Fibroblast of mammary gland (primary cell): ENCODE data around the gene ADGRB3.

Source experiments
- DNase-seq: peaks from one replicate; pipeline ENCODE4 v3.0.0-alpha.2; 2010; ENCODE audit warnings: low read depth
- H3K4me3 ChIP-seq: 2 replicates; pipeline ENCODE4 v1.5.1; 2011; ENCODE audit warnings: low read depth, mild to moderate bottlenecking, low read length, moderate library complexity; ENCODE audit not compliant: control insufficient read depth
- CTCF ChIP-seq: conservative IDR thresholded peaks from 2 replicates; pipeline ENCODE4 v1.5.1; 2011; ENCODE audit warnings: low read depth, low read length, inconsistent platforms; ENCODE audit not compliant: control insufficient read depth, insufficient read depth

Gene ADGRB3

GRCh38 chr6:68641172-68641571 is 6.1 kb downstream of the ADGRB3 start:
- no peak for DNase-seq
- no peak for TF ChIP-seq CTCF
- no peak overlapping the region for H3K4me3 ChIP-seq

GRCh38 chr6:68642081-68642480 is 7.0 kb downstream of the ADGRB3 start:
- no peak overlapping the region for H3K4me3 ChIP-seq
- no peak for DNase-seq
- no peak for TF ChIP-seq CTCF

GRCh38 chr6:68642977-68643376 is 7.9 kb downstream of the ADGRB3 start:
- no peak for TF ChIP-seq CTCF
- no peak for DNase-seq
- no peak overlapping the region for H3K4me3 ChIP-seq

GRCh38 chr6:68649669-68650068 is 14.6 kb downstream of the ADGRB3 start:
- H3K4me3 ChIP-seq: no peak overlapping the region
- DNase-seq: no peak
- no peak for TF ChIP-seq CTCF

- DNase-seq: no peak
- no peak overlapping the region for H3K4me3 ChIP-seq
- TF ChIP-seq CTCF: no peak
These were observed 15.1 kb downstream of the ADGRB3 start for GRCh38 chr6:68650142-68650541.

GRCh38 chr6:68651011-68651985 is 16.2 kb downstream of the ADGRB3 start:
- TF ChIP-seq CTCF: no peak
- DNase-seq: peak; percentile 45
- H3K4me3 ChIP-seq: no peak overlapping the region
